ENCODE measurements around the gene RASAL2. TPM values are rescaled to one million over a fixed set of nuclear protein-coding genes. Genes with fewer than 3 reads are reported as not detected.

The RASAL2 gene
- total and polyA plus RNA-seq, 9 of the 15 experiments (the other 6 are each of a cell fraction or from before 2014, with no cell fraction given): 0.13 to 1.0 (median 0.62) TPM

- BruUV-seq (replicated peaks): no TSS peak
- no peaks in the 10 kb centered on the region for H3K79me2 ChIP-seq (ENCODE audit: control insufficient read depth, insufficient read depth, low read length)
- in situ Hi-C loops (cut with MboI): no loop called here
- H3K27ac ChIP-seq (ENCODE audit: extremely low read depth, low read depth, low read length): no peak overlapping the region
- FAIRE-seq: no peak
- no peak overlapping the region for H3K4me3 ChIP-seq
- no peak for TF ChIP-seq HNRNPH1 (optimal IDR thresholded peaks at IDR 0.05; ENCODE audit: low read depth, low read length)
- no peak for TF ChIP-seq PURB (CRISPR knock-in tag; IDR thresholded peaks at IDR 0.05; ENCODE audit: low read depth)
- no peak for TF ChIP-seq BCL6 (CRISPR knock-in tag; IDR thresholded peaks at IDR 0.05)
- TF ChIP-seq NCOA2 (IDR thresholded peaks at IDR 0.05; ENCODE audit: partially characterized antibody in 2 of 2): no peak
- no peak for TF ChIP-seq ATF6 (CRISPR knock-in tag; IDR thresholded peaks at IDR 0.05)
- TF ChIP-seq HDAC6 (IDR thresholded peaks at IDR 0.05; ENCODE audit: low read depth, low read length): no peak
- TF ChIP-seq ZNF764 (CRISPR knock-in tag; IDR thresholded peaks at IDR 0.05; ENCODE audit: low read depth): no peak
- TF ChIP-seq HMG20B (CRISPR knock-in tag; IDR thresholded peaks at IDR 0.05): no peak
- no peak for TF ChIP-seq NFE2L1 (tag; IDR thresholded peaks at IDR 0.05; ENCODE audit: borderline replicate concordance, low read depth)
- TF ChIP-seq ELF4 (CRISPR knock-in tag; IDR thresholded peaks at IDR 0.05): no peak
- no peak for TF ChIP-seq ZNF717 (CRISPR knock-in tag; IDR thresholded peaks at IDR 0.05)
- no peak for TF ChIP-seq JUND (IDR thresholded peaks at IDR 0.05; ENCODE audit: borderline replicate concordance, low read depth, low read length)
- no peak for TF ChIP-seq JUND (tag; IDR thresholded peaks at IDR 0.05; ENCODE audit: borderline replicate concordance, low read depth, low read length)
- no peak for TF ChIP-seq ZBTB7A (IDR thresholded peaks at IDR 0.05; ENCODE audit: borderline replicate concordance, control insufficient read depth, low read depth, low read length)
- no peak for TF ChIP-seq ZNF253 (CRISPR knock-in tag; conservative IDR thresholded peaks at IDR 0.05)
- TF ChIP-seq HNRNPL (IDR thresholded peaks at IDR 0.05; ENCODE audit: low read depth, low read length): no peak
- TF ChIP-seq ILF3 (IDR thresholded peaks at IDR 0.05; ENCODE audit: borderline replicate concordance): no peak
- no peak for TF ChIP-seq ZKSCAN3 (CRISPR knock-in tag; IDR thresholded peaks at IDR 0.05)
- intact Hi-C loops (cut with micrococcal nuclease): no loop called here
- H3K36me3 ChIP-seq (ENCODE audit: control insufficient read depth, insufficient read depth, low read length): no peaks in the 10 kb centered on the region
- no peak for ATAC-seq
- no peak overlapping the region for H2AFZ ChIP-seq (ENCODE audit: low read depth, low read length)
- H3K9me1 ChIP-seq (ENCODE audit: control insufficient read depth, insufficient read depth, low read length): no peaks in the 10 kb centered on the region
- no peaks in the 10 kb centered on the region for H4K20me1 ChIP-seq (replicated peaks; ENCODE audit: control insufficient read depth, insufficient read depth, low read length)
- no peaks in the 10 kb centered on the region for H3K9me3 ChIP-seq (replicated peaks; ENCODE audit: control insufficient read depth, insufficient read depth, low read depth, low read length)
- CTCF ChIA-PET (ENCODE audit: low intra/inter-chr PET ratio): no interaction called here
- H3K27me3 ChIP-seq (ENCODE audit: control insufficient read depth in 2 of 2, insufficient read depth in 2 of 2, low read length in 2 of 2): no peaks in the 10 kb centered on the region
- DNase-seq (ENCODE audit: extremely low read depth in 1 of 4, low spot score in 3 of 4): no peak
- H3K9ac ChIP-seq (ENCODE audit: insufficient read depth in 1 of 2, low read depth in 2 of 2, low read length in 2 of 2): no peak overlapping the region
- H3K4me1 ChIP-seq (replicated peaks in 1 of 2; ENCODE audit: control insufficient read depth in 2 of 2, insufficient read depth in 2 of 2, low read length in 2 of 2): no peaks in the 10 kb centered on the region
- POLR2A ChIA-PET: no interaction called here
- 1% methylated on average over 3 of the region's 3 CpGs for WGBS (ENCODE audit: insufficient coverage, low coverage, missing lambda C conversion rate)
- H3K4me2 ChIP-seq (ENCODE audit: insufficient read depth, low read length): no peak overlapping the region
These were observed 274.3 kb downstream of the RASAL2 start for GRCh38 chr1:178368208-178368607.

All from K562 (cell line).